HEK293T (cell line): ENCODE data around the gene C16orf74.

ENCODE experiments used
- ARNT ChIP-seq: fragments of 450-650 bp; IDR thresholded peaks from 2 replicates; pipeline ENCODE4 v1.6.1; 2017; ENCODE audit warnings: mild to moderate bottlenecking
- BHLHE40 ChIP-seq: fragments of 450-650 bp; IDR thresholded peaks from 2 replicates; pipeline ENCODE4 v1.6.1; 2016; ENCODE audit warnings: mild to moderate bottlenecking, moderate library complexity, borderline replicate concordance
- FOXA1 ChIP-seq: fragments of 450-650 bp; IDR thresholded peaks from 2 replicates; pipeline ENCODE4 v1.6.1; 2016; ENCODE audit warnings: mild to moderate bottlenecking
- FOXK2 ChIP-seq: fragments of 450-650 bp; IDR thresholded peaks from 2 replicates; pipeline ENCODE4 v1.6.1; 2016; ENCODE audit warnings: mild to moderate bottlenecking
- FOXM1 ChIP-seq: fragments of 450-650 bp; IDR thresholded peaks from 2 replicates; pipeline ENCODE4 v1.6.1; 2017; ENCODE audit warnings: mild to moderate bottlenecking, borderline replicate concordance
- HDGF ChIP-seq: fragments of 450-650 bp; IDR thresholded peaks from 2 replicates; pipeline ENCODE4 v1.6.1; 2017; ENCODE audit warnings: antibody characterized with exemption, borderline replicate concordance
- SUZ12 ChIP-seq: fragments of 450-650 bp; IDR thresholded peaks from 2 replicates; pipeline ENCODE4 v1.6.1; 2016; ENCODE audit warnings: mild to moderate bottlenecking
- TARDBP ChIP-seq: fragments of 450-650 bp; IDR thresholded peaks from 2 replicates; pipeline ENCODE4 v1.6.1; 2016
- ZNF384 ChIP-seq: fragments of 450-650 bp; IDR thresholded peaks from 2 replicates; pipeline ENCODE4 v1.6.1; 2016

- TF ChIP-seq ARNT: no peak
- TF ChIP-seq ZNF384: no peak
- no peak for TF ChIP-seq BHLHE40
- TF ChIP-seq HDGF: no peak
- TF ChIP-seq FOXA1: no peak
- no peak for TF ChIP-seq SUZ12
- no peak for TF ChIP-seq TARDBP
- TF ChIP-seq FOXM1: no peak
- no peak for TF ChIP-seq FOXK2
Measured at GRCh38 chr16:85774811-85775210, 23.9 kb upstream of the C16orf74 start.
